Astrocyte (in vitro differentiated cells and primary cell): ENCODE results near the gene NGFR. TPM values are rescaled to one million over a fixed set of nuclear protein-coding genes. Genes with fewer than 3 reads are reported as not detected.

Source experiments
- DNase-seq: peaks from one replicate; pipeline ENCODE4 v3.0.0-alpha.2; 2010; ENCODE audit warnings: low read depth
- FAIRE-seq: peaks from 2 replicates; lab custom pipeline; 2011; peaks lifted over from hg19 to GRCh38; lab: Jason Lieb, UNC
- H2AFZ ChIP-seq: 2 replicates; pipeline ENCODE4 v1.6.0; 2012; ENCODE audit warnings: low read depth, low read length, inconsistent platforms
- H3K27ac ChIP-seq: 2 replicates; pipeline ENCODE4 v1.5.1; 2011; ENCODE audit warnings: low read depth, low read length, inconsistent platforms
- H3K27me3 ChIP-seq: 2 replicates; pipeline ENCODE4 v1.6.0; 2011; ENCODE audit warnings: low read length, inconsistent platforms; ENCODE audit not compliant: insufficient read depth
- H3K36me3 ChIP-seq: 2 replicates; pipeline ENCODE4 v1.5.1; 2011; ENCODE audit warnings: low read length, inconsistent platforms; ENCODE audit not compliant: insufficient read depth
- H3K4me1 ChIP-seq: 2 replicates; pipeline ENCODE4 v1.5.1; 2011; ENCODE audit warnings: low read length, inconsistent platforms; ENCODE audit not compliant: insufficient read depth
- H3K4me2 ChIP-seq: 2 replicates; pipeline ENCODE4 v1.6.0; 2012; ENCODE audit warnings: low read length, inconsistent platforms
- H3K4me3 ChIP-seq: 2 replicates; pipeline ENCODE4 v1.5.1; 2011; ENCODE audit warnings: low read depth, mild to moderate bottlenecking, low read length, inconsistent platforms; ENCODE audit not compliant: insufficient read depth
- H3K79me2 ChIP-seq: 2 replicates; pipeline ENCODE4 v1.6.0; 2012; ENCODE audit warnings: mild to moderate bottlenecking, low read length, inconsistent platforms; ENCODE audit not compliant: insufficient read depth
- H3K9ac ChIP-seq: 2 replicates; pipeline ENCODE4 v1.6.0; 2012; ENCODE audit warnings: mild to moderate bottlenecking, low read length, inconsistent platforms
- H3K9me3 ChIP-seq: 2 replicates; pipeline ENCODE4 v1.5.1; 2012; ENCODE audit warnings: low read depth, mild to moderate bottlenecking, low read length, inconsistent platforms; ENCODE audit not compliant: insufficient read depth
- H4K20me1 ChIP-seq: 2 replicates; pipeline ENCODE4 v1.6.0; 2012; ENCODE audit warnings: low read length, inconsistent platforms; ENCODE audit not compliant: insufficient read depth
- H3K27ac Mint-ChIP-seq: one replicate; pipeline ENCODE4 v1.8.0; 2021; ENCODE audit warnings: mild to moderate bottlenecking, mixed read lengths; ENCODE audit not compliant: unreplicated experiment
- H3K27me3 Mint-ChIP-seq: one replicate; pipeline ENCODE4 v1.8.0; 2021; ENCODE audit warnings: low read depth, mixed read lengths; ENCODE audit not compliant: unreplicated experiment
- H3K36me3 Mint-ChIP-seq: one replicate; pipeline ENCODE4 v1.8.0; 2021; ENCODE audit warnings: low read depth, mixed read lengths; ENCODE audit not compliant: unreplicated experiment
- H3K4me1 Mint-ChIP-seq: one replicate; pipeline ENCODE4 v1.8.0; 2021; ENCODE audit warnings: low read depth, mixed read lengths; ENCODE audit not compliant: unreplicated experiment
- H3K4me3 Mint-ChIP-seq: one replicate; pipeline ENCODE4 v1.8.0; 2021; ENCODE audit warnings: mild to moderate bottlenecking, moderate library complexity, mixed read lengths; ENCODE audit not compliant: unreplicated experiment
- H3K9me3 Mint-ChIP-seq: one replicate; pipeline ENCODE4 v1.8.0; 2021; ENCODE audit warnings: mild to moderate bottlenecking, mixed read lengths; ENCODE audit not compliant: unreplicated experiment
- CTCF ChIP-seq: IDR thresholded peaks from 2 replicates; pipeline ENCODE4 v1.5.1; 2011; ENCODE audit warnings: low read depth, mild to moderate bottlenecking, inconsistent platforms, low read length, moderate library complexity; ENCODE audit not compliant: insufficient read depth
- EZH2 ChIP-seq: IDR thresholded peaks from 2 replicates; pipeline ENCODE4 v1.6.1; 2012; ENCODE audit warnings: mild to moderate bottlenecking, low read length, inconsistent platforms; ENCODE audit not compliant: insufficient read depth
- total RNA-seq: library from RNA; stranded (reverse); gene quantifications from 2 replicates; pipeline ENCODE4 v1.2.1, GENCODE V29; 2021

Gene NGFR
- total RNA-seq, 1 donor from 2014 or later: 0.64 TPM

- H2AFZ ChIP-seq: peak overlapping the region; percentile 51
- H4K20me1 ChIP-seq: peaks cover 2% of the 10 kb centered on the region
- no peaks in the 10 kb centered on the region for H3K9me3 Mint-ChIP-seq
- H3K9me3 ChIP-seq: no peaks in the 10 kb centered on the region
- H3K4me3 Mint-ChIP-seq: no peak overlapping the region
- H3K79me2 ChIP-seq: no peaks in the 10 kb centered on the region
- H3K27ac ChIP-seq: no peak overlapping the region
- H3K9ac ChIP-seq: no peak overlapping the region
- no peak overlapping the region for H3K4me3 ChIP-seq
- no peak for FAIRE-seq
- peaks cover 5% of the 10 kb centered on the region for H3K36me3 Mint-ChIP-seq
- peaks cover 37% of the 10 kb centered on the region for H3K27me3 ChIP-seq
- no peaks in the 10 kb centered on the region for H3K36me3 ChIP-seq
- TF ChIP-seq CTCF (no peak), EZH2 (no peak)
- peak overlapping the region; percentile 59 for H3K4me2 ChIP-seq
- H3K4me1 ChIP-seq: peaks cover 22% of the 10 kb centered on the region
- peaks cover 47% of the 10 kb centered on the region for H3K27me3 Mint-ChIP-seq
- H3K4me1 Mint-ChIP-seq: peaks cover 11% of the 10 kb centered on the region
- peak; percentile 85 for DNase-seq
- no peak overlapping the region for H3K27ac Mint-ChIP-seq
Observed at GRCh38 chr17:49456183-49456965, 38.7 kb upstream of the NGFR start.

- TF ChIP-seq CTCF (no peak), EZH2 (no peak)
- H3K4me3 Mint-ChIP-seq: no peak overlapping the region
- H3K27me3 Mint-ChIP-seq: peaks cover 58% of the 10 kb centered on the region
- H2AFZ ChIP-seq: no peak overlapping the region
- no peaks in the 10 kb centered on the region for H3K9me3 ChIP-seq
- no peak for DNase-seq
- peaks cover 42% of the 10 kb centered on the region for H3K27me3 ChIP-seq
- H3K9ac ChIP-seq: no peak overlapping the region
- no peak for FAIRE-seq
- H3K9me3 Mint-ChIP-seq: no peaks in the 10 kb centered on the region
- H3K4me3 ChIP-seq: no peak overlapping the region
- no peaks in the 10 kb centered on the region for H3K79me2 ChIP-seq
- no peak overlapping the region for H3K27ac ChIP-seq
- peak overlapping the region; percentile 8 for H3K27ac Mint-ChIP-seq
- H3K4me1 ChIP-seq: peaks cover 22% of the 10 kb centered on the region
- peaks cover 2% of the 10 kb centered on the region for H4K20me1 ChIP-seq
- H3K36me3 ChIP-seq: no peaks in the 10 kb centered on the region
- H3K4me2 ChIP-seq: no peak overlapping the region
- peaks cover 5% of the 10 kb centered on the region for H3K36me3 Mint-ChIP-seq
- peaks cover 11% of the 10 kb centered on the region for H3K4me1 Mint-ChIP-seq
Observed at GRCh38 chr17:49457564-49458535, 37.2 kb upstream of the NGFR start.
